Liver (tissue), 9 donors: ENCODE measurements around the gene DEFB124. TPM values are rescaled to one million over a fixed set of nuclear protein-coding genes. Genes with fewer than 3 reads are reported as not detected.

ENCODE experiments used
- DNase-seq: peaks from one replicate; pipeline ENCODE4 v3.0.0-alpha.2; 2017; ENCODE audit warnings: low spot score
- H3K27ac ChIP-seq, 2 donors: one replicate each; pipeline ENCODE4 v1.7.0; 2013; ENCODE audit warnings: inconsistent platforms in 2 of 2, low read length in 2 of 2, control low read depth in 1 of 2, low read depth in 1 of 2, mild to moderate bottlenecking in 1 of 2
- H3K27me3 ChIP-seq, 4 donors: one replicate each; pipeline versions ENCODE4 v1.6.1 to v1.7.0; 2013; ENCODE audit warnings: low read length in 3 of 4, inconsistent platforms in 1 of 4, mild to moderate bottlenecking in 1 of 4, moderate library complexity in 1 of 4; ENCODE audit not compliant: control insufficient read depth in 4 of 4, insufficient read depth in 4 of 4
- H3K36me3 ChIP-seq, 4 donors: one replicate each; pipeline versions ENCODE4 v1.6.1 to v1.7.0; 2013; ENCODE audit warnings: low read length in 3 of 4, mild to moderate bottlenecking in 3 of 4, low read depth in 1 of 4, moderate library complexity in 1 of 4; ENCODE audit not compliant: control insufficient read depth in 4 of 4, insufficient read depth in 3 of 4
- H3K4me1 ChIP-seq, 4 donors: one replicate each; pipeline versions ENCODE4 v1.6.1 to v1.7.0; 2013; ENCODE audit warnings: low read length in 3 of 4, mild to moderate bottlenecking in 3 of 4, moderate library complexity in 1 of 4; ENCODE audit not compliant: control insufficient read depth in 4 of 4, insufficient read depth in 4 of 4
- H3K4me3 ChIP-seq, 3 donors: one replicate each; pipeline versions ENCODE4 v1.6.1 to v1.7.0; 2013; ENCODE audit warnings: low read length in 3 of 3, control low read depth in 1 of 3, low read depth in 1 of 3, mild to moderate bottlenecking in 1 of 3
- H3K9ac ChIP-seq, 2 donors: one replicate each; pipeline ENCODE4 v1.7.0; 2013; ENCODE audit warnings: low read length in 2 of 2, mild to moderate bottlenecking in 2 of 2, moderate library complexity in 2 of 2, control low read depth in 1 of 2, low read depth in 1 of 2
- H3K9me3 ChIP-seq, 4 donors: one replicate each; pipeline versions ENCODE4 v1.6.1 to v1.7.0; 2013; ENCODE audit warnings: low read length in 3 of 4; ENCODE audit not compliant: control insufficient read depth in 4 of 4
- ATF3 ChIP-seq: IDR thresholded peaks from 2 replicates; pipeline ENCODE4 v1.6.1; 2016; ENCODE audit warnings: antibody characterized with exemption
- GABPA ChIP-seq, 2 donors: IDR thresholded peaks in 1 of 2; conservative IDR thresholded peaks in 1 of 2; 2 replicates each; pipeline ENCODE4 v1.6.1; 2016; ENCODE audit warnings: antibody characterized with exemption in 2 of 2, mild to moderate bottlenecking in 1 of 2, moderate library complexity in 1 of 2
- HNF4A ChIP-seq, 2 donors: conservative IDR thresholded peaks; 2 replicates each; pipeline ENCODE4 v1.6.1; 2016; ENCODE audit warnings: antibody characterized with exemption in 2 of 2, mild to moderate bottlenecking in 2 of 2
- HNF4G ChIP-seq: IDR thresholded peaks from 2 replicates; pipeline ENCODE4 v1.6.1; 2016; ENCODE audit warnings: antibody characterized with exemption
- RXRA ChIP-seq, 2 donors: IDR thresholded peaks; 2 replicates each; pipeline ENCODE4 v1.6.1; 2017 to 2018; ENCODE audit warnings: antibody characterized with exemption in 2 of 2, mild to moderate bottlenecking in 1 of 2
- SP1 ChIP-seq: IDR thresholded peaks from 2 replicates; pipeline ENCODE4 v1.6.1; 2018; ENCODE audit warnings: antibody characterized with exemption, mild to moderate bottlenecking
- TAF1 ChIP-seq: conservative IDR thresholded peaks from 2 replicates; pipeline ENCODE4 v1.6.1; 2016; ENCODE audit warnings: antibody characterized with exemption, mild to moderate bottlenecking
- YY1 ChIP-seq: IDR thresholded peaks from 2 replicates; pipeline ENCODE4 v1.6.1; 2016; ENCODE audit warnings: antibody characterized with exemption, mild to moderate bottlenecking
- WGBS: extraction: QIAGEN DNeasy Blood & Tissue Kit; methylation state at CpG from one replicate; pipeline ENCODE4 v1.1.7; 2013; 5-methylcytosine and 5-hydroxymethylcytosine counted together
- polyA plus RNA-seq, 2 donors: library from polyadenylated mRNA; stranded (reverse) in 1 of 2; unstranded in 1 of 2; fragments of 200-250 nt in 1 of 2; fragments of >200 nt in 1 of 2; fragmentation: Nextera tagmentation in 1 of 2; extraction: Ambion mirVana in 1 of 2; gene quantifications; one replicate each; pipeline versions ENCODE4 v1.2.1 to v1.2.3, GENCODE V29; 2013 to 2015
- total RNA-seq, 2 donors: library from RNA; depleted of rRNA; stranded (reverse); fragments of >200 nt; gene quantifications; one replicate each; pipeline ENCODE4 v1.2.3, GENCODE V29; 2014
- TF ChIP-seq, protein P1 (sequence below): fragments of 150-350 bp; IDR thresholded peaks from 2 replicates; pipeline ENCODE4 v1.5.1; 2017; ENCODE audit warnings: improper control_type of control experiment, low read depth, low read length; ENCODE audit not compliant: missing input control
- TF ChIP-seq, protein P2 (sequence below): IDR thresholded peaks from 2 replicates; pipeline ENCODE4 v1.6.1; 2016; ENCODE audit warnings: antibody characterized with exemption
- donor health status: healthy.
- donor health status: healthy.
- donor health status: healthy.
- donor health status: healthy.
- donor health status: healthy.

The DEFB124 gene
- total and polyA plus RNA-seq, 4 donors, result not detected

DNA sequence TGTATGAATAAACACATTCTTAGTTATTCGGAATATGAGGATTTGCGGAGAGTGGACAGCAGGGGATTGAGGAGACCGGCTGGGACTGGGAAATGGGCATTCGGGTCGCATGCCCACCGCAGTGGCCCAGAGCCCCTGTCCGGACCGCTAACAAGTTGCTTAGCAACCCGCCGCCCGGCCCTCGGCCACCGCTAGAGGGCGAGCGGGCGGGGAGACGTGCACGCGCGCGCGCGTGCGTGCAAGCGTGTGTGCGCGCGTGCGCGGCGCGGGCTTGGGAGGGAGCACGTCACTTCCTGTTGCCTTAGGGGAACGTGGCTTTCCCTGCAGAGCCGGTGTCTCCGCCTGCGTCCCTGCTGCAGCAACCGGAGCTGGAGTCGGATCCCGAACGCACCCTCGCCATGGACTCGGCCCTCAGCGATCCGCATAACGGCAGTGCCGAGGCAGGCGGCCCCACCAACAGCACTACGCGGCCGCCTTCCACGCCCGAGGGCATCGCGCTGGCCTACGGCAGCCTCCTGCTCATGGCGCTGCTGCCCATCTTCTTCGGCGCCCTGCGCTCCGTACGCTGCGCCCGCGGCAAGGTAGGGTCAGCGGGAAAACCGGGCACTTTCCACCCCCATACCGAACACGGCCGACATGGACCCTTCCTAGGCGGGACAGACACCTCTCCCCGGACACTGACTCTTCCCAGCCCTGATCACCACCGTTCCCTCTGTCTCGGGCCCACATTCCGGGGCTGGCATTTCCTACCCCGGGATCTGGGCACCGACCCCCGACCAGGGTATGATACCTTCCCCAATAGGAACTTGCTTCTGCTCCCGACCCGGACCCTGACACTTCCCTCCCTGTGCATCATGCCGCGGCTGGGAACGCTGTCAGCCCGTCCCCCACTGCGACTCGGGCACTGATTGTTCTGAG is 39.5 kb upstream of the DEFB124 start, which contains the start of gene HM13:
Gene HM13, plus strand, starts transcription at position 289 of the 918 bp plus-strand sequence. Its CDS starts 110 bp downstream, at position 399.
- DNase-seq, result peak; percentile 91
- peaks cover 5 to 28% (median 24%) of the 10 kb centered on the region in 4 donors for H3K4me1 ChIP-seq
- H3K27ac ChIP-seq, result peak within 1 kb of the TSS; percentile 73 to 98
- no peaks in the 10 kb centered on the region for H3K27me3 ChIP-seq
- TF ChIP-seq, protein P1, sequence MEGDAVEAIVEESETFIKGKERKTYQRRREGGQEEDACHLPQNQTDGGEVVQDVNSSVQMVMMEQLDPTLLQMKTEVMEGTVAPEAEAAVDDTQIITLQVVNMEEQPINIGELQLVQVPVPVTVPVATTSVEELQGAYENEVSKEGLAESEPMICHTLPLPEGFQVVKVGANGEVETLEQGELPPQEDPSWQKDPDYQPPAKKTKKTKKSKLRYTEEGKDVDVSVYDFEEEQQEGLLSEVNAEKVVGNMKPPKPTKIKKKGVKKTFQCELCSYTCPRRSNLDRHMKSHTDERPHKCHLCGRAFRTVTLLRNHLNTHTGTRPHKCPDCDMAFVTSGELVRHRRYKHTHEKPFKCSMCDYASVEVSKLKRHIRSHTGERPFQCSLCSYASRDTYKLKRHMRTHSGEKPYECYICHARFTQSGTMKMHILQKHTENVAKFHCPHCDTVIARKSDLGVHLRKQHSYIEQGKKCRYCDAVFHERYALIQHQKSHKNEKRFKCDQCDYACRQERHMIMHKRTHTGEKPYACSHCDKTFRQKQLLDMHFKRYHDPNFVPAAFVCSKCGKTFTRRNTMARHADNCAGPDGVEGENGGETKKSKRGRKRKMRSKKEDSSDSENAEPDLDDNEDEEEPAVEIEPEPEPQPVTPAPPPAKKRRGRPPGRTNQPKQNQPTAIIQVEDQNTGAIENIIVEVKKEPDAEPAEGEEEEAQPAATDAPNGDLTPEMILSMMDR, result peak; percentile 93
- TF ChIP-seq, protein P2, sequence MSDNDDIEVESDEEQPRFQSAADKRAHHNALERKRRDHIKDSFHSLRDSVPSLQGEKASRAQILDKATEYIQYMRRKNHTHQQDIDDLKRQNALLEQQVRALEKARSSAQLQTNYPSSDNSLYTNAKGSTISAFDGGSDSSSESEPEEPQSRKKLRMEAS, result peak; percentile 62
- TF ChIP-seq YY1 (peak; percentile 38), GABPA (IDR thresholded peaks at IDR 0.05 in 1 of 2, conservative IDR thresholded peaks at IDR 0.05 in 1 of 2) (peak; percentile 57 to 88), HNF4G (no peak)
- WGBS, result under 1% methylated on average over 86 of the region's 86 CpGs
- no peaks in the 10 kb centered on the region for H3K36me3 ChIP-seq
- H3K9ac ChIP-seq, result peak within 1 kb of the TSS; percentile 67 to 84
- H3K9me3 ChIP-seq, result no peaks in the 10 kb centered on the region
- H3K4me3 ChIP-seq, result peak within 1 kb of the TSS; percentile 88 to 100 (median 94)

DNA sequence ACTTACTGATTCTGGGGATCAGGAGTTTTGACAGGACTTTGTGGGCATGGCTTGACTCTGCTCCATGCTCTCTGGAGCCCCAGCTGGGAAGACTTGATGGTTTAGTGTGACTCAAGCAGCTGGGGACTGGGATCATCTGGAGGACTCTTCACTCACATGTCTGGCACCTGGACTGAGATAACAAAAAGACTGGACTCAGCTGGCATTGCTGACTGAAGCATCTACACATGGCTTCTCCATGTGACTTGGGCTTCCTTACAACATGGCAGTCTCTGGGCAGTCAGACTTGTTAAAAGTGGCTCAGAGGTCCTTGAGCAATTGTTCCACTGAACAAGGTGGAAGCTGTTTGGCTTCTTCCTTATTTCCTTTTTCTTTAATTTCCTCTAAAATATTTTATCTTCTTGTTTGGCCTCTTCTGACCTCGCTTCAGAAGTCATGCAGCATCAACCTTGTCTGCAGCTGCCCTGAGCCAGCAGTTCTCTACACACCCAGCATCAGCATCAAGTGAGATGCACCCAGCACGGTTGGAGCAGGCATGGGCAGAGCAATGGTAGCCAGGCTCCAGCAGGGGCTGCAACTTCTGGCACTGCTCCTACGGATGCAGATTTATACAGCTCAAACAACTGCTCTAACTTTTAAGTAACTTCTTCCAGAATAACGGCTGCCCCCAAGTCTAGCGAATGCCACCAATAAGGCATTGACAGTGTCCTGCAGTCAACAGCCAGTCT is 33.8 kb upstream of the DEFB124 start:
- WGBS, result 79% methylated on average over 5 of the region's 5 CpGs
- Histone ChIP-seq H3K4me1 (no peaks in the 10 kb centered on the region), H3K27me3 (peaks cover 0 to 2% (median 0%) of the 10 kb centered on the region in 4 donors), H3K9me3 (peaks cover 0 to 5% (median 2%) of the 10 kb centered on the region in 4 donors), H3K27ac (no peak overlapping the region), H3K9ac (no peak overlapping the region), H3K36me3 (no peaks in the 10 kb centered on the region), H3K4me3 (no peak overlapping the region)
- TF ChIP-seq HNF4G, result no peak
- no peak for TF ChIP-seq ATF3
- TF ChIP-seq TAF1, result no peak
- no peak for TF ChIP-seq SP1
- no peak for TF ChIP-seq RXRA (IDR thresholded peaks at IDR 0.05)
- TF ChIP-seq, protein P1, result no peak
- no peak for TF ChIP-seq HNF4A (conservative IDR thresholded peaks at IDR 0.05)
- no peak for TF ChIP-seq YY1
- DNase-seq, result no peak
